ENCODE data around the gene NDST1.

The NDST1 gene

DNA sequence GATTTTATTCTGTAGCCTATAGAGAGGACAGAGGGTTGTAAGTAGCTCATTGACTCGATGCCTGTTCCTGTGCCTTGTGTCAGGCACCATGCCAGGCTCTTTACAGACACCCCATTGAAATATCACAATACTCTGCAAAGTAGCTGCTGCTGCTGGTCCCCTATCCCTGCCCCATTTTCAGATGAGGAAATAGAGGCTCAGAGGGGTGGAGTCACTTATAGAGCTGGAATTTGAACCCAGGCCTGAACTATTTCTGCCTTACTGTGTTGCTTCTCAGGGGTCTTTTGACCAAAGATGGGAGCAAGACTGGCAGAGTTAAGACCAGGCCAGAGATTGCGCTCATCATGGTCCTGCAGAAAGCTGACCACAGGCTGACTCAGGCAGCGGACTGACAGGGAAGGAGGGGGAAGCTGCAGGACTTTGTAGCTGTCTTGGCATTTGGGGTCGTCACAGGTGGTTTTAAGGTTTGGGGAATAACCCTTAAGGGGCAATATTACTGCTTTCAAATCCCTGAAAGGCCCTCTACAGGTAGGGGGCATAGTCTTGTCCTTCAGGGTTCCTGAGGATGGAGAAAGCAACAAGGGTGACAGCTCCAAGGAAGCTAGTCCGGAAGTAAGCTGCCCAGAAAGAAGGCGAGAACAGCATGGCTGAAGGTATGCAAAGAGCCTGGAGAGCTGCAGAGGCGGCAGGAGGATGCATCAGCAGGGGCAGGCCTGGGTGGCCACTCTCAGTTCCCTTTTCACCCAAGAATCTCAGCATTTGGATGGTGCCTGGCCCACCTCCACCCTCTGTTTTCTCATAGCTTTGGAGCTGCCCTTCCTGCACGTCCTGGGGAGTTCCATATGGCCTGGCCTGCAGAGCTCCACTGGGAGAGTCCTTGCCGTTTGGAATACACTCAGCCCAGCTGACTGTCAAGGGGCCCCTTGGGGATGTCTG, 18.3 kb upstream of the NDST1 start:
- no peak for DNase-seq

DNA sequence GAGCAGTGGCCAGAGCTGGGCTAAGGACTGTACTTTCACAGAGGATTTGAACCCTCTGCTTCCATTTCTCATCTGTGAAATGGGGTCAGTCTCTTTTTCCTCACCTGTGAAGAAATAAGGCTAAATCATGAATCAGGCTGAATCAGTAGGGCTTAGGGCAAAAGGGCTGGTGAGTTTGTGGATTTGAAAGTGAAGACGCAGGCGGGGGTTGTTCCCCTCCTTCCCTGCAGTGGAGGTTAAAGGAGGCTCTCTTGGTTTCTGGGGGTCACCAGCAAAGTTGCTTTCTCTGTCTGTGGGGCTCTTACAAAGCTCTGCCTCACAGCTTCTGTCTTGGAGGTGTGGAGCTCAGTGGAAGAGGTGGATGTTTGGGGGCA, 17.6 kb upstream of the NDST1 start:
- DNase-seq = no peak

DNA sequence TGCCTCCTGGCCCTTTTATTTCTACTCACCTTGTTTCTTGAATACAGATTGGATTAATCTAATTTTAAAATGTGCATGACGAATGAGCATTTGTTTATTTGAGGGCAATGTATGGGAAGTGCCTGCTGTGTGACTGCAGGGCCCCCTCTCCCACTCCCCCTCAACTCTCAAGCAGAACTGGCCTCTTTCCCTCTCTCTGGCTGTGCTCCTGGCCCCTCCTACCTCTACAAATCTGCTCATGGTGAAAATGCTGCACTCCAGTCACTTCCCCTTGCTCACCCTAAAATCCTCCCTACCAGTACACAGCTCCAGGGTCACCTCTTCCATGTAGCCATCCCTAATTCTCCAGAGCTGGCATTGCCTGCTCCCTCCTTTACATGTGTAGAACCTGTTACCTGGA, 17.2 kb upstream of the NDST1 start:
- DNase-seq = no peak

DNA sequence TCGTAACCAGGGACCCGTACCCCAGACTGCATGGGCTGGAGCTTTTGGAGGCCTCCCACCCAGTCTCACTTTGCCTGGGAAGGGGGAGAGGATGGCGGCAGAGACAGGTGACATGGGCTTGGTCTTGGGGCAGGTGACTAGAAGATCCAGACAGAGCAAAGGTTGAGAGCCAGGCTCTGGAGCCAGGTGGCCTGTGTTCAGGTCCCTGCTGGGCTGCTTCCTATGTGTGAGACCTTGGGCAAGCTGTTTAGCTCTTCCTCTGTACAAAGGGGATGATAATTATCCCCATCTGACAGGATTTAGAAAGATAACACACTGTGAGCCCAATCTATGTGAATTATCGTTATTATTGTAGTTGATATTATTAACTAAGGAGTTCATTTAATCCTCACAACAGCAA, 16.1 kb upstream of the NDST1 start:
- DNase-seq = no peak

DNA sequence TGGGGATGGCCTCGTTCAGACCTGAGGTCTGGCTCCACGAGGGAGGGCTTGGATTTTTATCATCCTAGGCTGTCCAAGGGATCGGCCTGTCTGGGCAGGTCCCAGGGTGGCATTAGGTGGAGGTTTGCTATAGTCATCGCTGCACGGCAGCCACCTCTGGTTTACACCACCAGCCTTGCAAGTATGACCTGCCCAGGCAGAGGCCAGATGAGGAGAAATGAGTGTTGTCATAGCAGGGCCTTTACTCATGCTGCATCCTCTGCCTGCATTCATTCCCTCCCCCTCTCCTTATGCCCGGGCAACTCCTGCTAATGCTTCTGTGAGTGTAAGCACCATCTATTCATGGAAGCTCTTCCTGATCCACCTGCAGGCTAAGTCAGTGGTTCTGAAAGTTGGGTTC, 15.3 kb upstream of the NDST1 start:
- DNase-seq = no peak

DNA sequence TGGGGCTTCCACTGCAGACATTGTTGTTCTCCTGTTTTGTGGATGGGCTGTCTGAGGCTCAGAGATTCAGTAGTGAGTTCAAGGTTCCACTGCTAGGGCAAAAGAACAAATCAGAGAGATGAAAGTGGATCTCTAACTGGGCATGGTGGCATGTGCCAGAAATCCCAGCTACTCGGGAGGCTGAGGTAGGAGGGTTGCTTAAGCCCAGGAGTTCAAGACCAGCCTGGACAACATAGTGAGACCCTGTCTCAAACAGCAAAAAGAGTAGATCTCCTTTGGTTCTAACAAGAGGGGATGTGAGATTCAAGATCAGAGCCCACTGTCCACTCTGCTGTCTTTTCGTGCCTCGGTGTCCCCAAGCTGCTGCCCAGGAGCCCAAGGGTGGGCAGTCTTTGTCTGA, 11.8 kb upstream of the NDST1 start:
- DNase-seq = no peak

DNA sequence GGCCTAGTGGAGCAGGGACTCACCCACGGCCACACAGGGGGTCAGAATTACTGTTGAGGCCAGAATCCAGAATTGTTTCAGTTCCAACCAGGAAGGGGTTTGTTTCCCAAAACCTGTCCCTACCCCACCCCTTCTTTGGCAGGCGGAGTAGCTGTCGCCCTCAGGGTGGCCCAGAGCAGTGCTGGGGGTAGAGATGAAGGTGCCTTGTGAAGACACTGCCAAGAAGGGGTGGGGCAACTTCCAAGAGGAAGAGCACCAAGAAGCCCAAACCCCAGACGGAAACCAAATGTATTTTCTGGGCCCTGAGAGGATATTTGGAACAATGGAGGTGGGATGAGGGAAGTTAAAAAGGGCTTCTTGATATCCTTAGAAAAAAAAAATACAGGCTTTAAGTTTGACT, 11.4 kb upstream of the NDST1 start:
- no peak for DNase-seq

DNA sequence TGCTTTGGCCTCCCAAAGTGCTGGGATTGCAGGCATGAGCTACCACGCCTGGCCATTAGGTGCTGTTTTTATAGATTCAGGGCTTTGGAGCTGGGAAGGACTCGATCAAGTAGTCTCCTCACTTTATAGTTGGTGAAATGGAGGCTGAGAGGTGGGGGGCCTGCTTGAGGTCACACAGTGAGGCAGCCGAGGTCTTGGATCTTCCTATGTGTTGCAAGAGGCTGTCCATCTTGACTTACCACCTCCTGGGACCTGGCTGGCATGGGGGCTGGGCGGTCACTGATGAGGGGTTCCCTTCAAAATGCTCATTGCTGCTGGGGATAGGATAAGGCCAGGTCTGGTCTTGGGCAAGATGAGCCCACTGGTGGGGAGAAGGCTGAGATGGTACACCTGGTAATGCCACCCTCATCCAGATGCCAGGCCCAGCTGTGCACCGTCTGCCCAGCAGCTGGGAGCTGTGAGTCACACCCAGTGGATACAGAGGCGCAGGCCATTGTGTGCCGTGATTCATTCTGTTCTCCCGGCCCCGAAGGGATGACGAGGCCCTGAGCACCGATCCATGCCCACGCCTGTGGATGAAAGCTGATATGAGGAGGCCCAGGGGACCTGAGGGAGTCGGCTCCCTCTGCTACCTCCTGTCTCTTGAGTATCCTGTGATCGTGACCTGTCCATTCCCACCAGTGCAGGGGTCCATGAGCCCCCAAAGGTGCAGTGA, 10.5 kb upstream of the NDST1 start:
- no peak for DNase-seq

DNA sequence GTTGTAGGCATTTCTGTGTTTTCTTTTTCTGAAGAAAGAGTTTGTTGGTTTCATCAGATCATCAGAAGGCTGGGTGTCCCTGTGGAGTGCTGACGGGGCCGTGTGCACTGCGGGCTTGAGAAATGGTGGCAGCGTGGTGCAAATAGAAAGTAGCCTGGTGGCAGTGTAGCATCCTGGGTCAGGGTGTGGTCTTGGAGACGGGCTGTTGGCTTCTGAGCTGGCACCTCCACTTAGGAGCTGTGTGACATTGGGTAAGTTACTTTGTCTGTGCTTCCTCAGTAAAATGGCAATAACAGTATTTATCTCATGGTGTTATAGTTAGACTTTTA, 10.0 kb upstream of the NDST1 start:
- DNase-seq = no peak

DNA sequence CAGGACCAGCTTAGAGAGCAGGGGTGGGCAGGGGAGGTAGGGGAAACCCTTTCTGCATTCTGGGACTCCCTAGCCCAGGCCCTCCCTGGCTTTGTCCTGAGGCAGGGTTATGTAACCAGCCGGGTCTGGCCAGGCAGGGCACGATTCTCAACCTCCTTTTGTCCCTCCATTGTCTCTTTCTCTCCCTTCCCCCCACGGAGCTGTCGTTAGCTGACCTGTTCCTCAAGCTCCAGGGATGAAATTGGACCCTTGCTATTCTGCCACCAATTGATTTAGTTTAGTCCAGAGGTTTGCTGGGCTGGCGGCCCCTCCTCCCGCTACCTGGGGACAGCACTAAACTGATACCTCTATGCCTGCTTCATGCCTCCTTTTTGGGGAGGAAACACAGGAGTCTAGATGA, 9.4 kb upstream of the NDST1 start:
- DNase-seq = no peak

DNA sequence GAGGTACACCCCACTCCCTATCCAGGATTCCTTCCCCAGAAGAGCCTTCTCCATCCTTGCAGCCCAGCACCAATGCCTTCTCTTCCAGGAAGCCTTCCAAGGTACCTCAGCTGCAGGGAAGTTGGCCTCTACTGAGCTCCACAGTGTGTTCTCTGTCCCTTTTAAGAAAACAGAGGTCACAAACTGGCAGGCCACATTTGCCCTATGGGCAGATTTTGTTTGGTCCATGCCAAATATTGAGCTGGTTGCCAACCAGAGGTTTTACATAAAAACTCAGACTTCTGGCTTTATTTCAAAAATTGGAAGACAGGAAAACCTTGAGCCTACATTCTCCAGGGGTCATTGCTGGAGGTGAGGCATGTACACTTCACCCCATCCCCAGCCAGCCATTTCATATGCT, 9.0 kb upstream of the NDST1 start:
- DNase-seq = no peak

DNA sequence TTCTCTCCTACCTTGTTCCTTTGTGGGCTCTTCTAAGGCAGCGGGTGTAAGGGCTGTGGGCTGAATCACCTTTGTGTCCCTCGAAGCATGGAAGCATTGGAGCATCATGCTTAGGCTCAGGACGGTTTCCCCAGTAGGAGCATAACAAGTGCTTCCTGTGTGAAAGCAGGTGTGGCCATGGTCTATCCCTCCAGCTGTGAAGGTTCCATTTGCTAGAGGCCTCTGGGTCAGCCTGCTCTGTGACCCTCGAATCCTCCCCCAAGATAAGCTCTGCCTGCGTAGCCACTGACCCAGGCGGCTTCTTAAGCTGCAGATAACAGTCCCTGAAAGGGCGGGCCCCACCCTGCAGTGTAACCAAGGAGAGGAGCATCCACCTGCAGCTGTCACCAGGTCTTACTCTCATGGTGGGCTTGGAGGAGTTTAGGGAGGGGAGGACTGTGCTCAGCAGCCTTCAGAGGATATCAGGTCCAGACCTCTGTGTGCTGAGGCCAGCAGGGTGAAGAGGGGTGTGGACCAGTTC, 8.4 kb upstream of the NDST1 start:
- DNase-seq = no peak

DNA sequence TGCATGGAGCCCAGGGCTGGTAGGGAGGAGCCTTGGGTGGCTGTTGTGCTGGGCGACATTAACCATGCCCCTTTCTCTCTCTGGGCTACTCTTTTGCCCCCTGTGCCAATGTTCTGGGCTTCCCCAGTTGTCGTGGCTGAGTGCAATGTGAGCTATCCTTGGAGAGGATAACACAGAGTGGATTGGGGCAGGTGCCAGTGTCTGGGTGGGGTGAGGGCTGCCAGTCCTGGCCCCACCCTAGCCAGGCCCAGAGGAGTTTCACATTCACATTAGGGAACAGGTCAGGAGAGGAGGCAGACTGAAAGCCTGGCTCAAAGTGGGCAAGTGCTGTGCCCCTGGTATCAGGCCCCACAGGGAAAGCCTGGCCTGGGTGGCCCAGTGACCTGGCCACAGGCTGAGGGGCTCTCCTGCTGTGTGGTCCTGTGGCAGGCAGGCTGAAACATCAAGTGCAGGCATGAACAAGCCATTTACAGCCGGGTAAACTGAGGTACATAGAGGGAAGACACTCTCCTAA, 7.5 kb upstream of the NDST1 start:
- no peak for DNase-seq

DNA sequence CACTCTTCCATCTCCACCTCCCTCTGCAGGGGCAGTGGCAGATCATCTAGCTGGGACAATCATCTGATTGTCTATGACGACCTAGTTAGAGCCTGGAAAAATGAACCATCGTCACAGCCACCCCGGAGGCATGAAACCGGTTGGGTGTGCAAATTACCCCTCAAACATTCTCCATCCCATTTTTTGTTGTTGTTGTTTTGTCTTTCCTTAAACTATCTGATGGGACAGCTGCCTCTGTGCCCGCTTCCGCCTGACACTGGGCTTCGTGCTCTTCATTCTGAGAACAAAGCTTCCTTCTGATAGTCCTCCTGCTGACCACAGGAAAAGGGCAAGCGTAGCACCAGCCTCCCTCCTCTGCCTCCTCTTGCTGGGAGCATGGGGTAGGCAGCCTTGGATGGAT, 7.0 kb upstream of the NDST1 start:
- DNase-seq = no peak

DNA sequence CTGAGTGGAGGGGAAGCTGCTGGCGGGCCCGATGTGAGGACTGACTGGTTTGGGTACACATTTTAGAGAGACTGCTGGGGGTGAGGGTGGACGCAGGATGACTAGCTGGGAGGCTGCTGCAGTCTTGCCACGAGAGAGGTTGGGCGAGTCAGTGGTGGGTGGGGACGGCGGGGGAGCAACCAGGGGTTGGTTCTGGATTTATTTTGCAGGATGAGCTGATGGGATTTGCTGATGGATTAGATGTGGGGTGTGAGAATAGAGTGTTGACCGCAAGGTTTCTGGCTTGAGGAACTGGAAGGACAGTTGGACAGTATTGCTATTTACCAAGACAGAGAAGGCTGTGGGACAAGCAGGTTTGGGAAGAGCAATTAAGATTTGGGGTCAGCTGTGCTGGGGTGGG, 5.8 kb upstream of the NDST1 start:
- no peak for DNase-seq

DNA sequence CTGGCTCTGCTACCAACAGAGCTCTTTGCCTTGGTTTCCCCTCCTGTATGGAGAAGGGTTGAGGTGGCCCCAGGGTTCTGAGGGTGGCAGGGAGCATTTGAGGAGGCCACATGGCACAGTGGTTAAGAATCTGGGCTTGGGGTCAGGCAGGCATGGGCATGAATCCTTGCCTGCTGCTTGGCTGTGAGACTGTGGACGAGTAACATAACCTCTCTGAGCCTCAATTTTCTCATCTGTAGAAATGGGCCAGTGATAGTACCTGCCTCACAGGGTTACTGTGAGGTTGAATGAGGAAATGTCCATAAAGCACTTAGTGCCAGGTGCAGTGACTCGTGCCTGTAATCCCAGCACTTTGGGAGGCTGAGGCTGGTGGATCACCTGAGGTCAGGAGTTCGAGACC, 5.1 kb upstream of the NDST1 start:
- no peak for DNase-seq

DNA sequence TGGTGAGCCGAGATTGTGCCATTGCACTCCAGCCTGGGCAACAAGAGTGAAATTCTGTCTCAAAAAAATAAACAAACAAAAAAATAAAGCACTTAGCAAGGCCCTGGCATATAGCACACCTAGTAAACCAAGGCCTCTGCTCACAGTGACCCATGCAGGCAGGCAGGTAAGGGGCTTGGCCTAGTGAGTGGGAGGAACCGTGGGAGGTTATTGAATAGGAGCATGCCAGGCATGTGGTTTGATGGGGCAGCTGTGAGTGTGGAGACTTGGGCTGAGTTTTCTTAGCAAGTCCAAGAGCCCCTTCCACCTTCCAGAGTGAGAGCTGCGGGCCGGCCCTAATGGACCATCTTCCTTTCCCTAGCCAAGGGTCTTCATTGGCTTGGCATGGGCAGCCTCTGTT, 4.5 kb upstream of the NDST1 start:
- no peak for DNase-seq

DNA sequence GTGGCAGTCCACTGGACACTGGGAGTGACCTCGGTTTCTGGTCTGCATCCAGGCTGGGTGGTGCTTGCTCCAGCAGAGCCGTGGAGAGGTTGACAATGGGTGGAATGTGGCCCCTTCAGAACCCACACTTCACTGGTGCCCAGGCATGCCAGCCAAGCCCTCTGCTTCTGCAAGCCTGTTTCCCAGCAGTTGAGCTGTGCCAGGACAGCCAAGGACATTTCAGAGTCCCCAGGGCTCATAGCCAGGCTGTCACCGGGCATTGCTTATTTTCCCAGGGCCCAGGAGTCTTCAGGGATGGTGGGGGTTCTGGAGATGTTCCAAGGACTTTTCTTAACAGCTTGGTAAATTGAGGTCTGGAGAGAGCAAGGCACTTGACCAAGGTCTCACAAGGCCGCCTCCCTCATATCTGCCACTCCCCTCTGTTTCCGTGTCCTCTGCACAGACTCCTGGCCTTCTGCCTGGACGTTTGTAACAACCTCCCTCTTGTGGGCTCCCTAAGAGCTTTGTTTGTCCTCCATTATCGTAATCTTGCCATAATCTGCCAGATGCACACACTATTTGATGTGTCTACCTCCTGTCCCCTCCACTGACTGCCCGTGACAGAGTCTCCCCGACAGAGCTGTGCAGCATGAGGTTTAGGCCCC, 3.8 kb upstream of the NDST1 start:
- peak; percentile 81 for DNase-seq

DNA sequence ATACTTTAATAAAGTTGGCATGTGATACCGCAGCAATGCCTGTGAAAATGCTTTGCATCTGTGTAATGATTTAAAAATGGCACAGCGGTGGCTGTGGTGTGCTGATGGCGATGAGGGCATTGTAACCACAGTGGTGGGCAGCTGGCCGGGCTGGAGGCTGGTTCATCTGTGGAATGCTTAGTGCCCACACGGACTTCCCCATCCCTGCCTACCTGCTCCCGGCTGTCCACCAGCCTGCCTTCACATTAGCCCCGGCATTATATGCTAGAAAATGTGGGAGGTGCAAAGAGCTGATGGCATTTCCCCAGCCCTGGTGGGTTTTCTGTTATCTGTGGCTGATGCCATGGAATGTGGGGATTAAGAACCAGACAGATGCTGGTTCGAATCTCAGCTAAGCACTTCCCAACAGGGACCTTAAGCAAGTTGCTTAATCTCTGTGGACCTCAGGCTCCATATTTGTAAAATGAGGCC, 2.9 kb upstream of the NDST1 start:
- no peak for DNase-seq

DNA sequence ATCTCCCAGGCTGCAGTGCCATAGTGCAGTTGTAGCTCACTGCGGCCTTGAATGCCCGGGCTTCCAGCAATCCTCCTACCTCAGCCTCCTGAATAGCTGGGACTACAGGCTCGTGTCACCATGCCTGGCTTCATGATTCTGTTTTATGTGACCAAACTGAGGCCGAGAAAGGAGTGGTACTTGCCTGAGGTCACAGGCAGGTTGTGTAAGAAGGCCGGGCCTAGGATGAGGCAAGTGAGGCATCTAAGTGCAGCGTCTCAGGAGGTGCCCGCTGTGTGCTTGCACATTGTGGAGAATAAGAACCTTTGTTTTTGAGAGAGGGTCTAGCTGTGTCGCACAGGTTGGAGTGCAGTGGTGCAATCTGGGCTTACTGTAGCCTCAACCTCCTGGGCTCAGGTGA, 2.1 kb upstream of the NDST1 start:
- no peak for DNase-seq

DNA sequence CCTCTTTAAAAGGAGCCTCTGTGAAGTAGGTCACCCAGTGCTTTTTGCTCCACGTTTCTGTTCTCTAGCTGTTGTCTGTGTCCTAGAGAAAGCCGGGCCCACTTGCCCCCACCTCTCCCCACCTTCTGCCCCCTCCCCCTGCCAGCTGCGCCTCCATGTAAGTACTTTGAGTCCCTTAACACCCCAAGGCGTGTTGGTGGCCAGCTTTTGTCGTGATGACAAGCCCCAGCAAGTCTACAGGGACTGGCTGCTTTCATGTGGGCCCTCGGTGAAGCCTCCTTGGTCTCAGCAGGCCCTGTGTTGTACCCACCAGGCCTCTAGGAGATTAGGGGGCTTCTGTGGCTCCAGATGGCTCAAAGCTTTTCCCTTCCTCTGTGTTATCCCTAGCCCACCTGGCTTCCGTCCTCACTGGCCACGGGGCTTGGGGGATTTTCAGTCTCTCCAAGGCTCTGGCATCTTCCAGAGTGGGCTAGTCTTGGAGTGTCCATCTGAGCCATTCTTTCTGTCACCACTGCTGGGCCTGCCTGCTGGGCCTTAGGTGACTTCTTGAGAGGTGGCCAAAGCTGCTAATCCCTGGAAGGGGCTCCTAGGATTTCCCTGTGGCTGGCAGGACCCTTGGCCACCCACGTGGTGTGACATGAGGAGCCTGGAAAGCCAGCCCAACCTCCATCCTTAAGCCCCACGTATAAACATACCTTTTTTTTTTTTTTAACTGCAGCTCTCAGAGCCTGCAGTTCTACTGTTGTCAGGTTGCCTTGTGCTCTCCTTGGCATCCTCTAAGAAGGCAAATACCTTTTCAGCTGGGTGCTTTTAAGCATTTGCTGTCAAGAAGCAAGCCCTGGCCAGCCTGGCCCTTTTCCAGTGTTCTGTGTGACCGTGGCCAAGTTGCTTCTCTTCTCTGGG, 1.1 kb upstream of the NDST1 start:
- DNase-seq = peak; percentile 88

DNA sequence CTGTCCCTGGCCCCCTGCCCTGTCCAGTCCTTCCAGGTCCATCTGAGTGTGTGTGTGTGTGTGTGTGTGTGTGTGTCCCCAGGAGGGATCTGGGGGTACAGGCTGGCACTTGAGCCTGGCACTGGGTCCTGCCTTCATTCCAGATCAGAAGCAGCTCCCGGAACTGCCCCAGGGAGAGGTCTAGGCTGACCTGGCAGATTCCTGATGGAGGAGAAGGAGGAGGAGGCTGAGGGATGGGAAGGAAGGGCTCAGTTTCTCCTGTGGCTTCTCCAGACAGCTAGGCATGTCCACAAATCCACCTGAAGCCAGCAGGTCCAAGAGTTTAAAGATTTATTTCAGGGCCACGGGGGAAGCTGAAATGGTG, 328 bp downstream of the NDST1 start:
- no peak for DNase-seq

DNA sequence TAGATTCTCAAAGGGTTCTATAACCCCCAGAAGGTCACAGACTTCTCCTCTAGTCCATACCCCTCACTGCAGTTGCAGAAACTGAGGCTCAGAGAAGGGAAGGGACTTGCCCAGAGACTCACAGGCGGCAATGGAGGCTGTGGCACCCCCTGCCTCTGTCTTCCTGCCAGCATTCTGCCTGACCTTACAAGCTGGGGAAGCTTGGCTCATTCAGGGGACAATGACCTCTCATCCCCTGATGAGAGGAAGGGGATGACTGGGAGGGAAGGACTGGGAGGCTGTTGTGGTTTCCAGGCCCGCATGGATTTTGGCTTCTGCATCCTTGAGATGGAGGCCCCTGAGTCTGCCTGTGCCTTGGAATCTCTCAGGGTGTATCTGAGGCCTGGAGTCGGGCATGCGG, 897 bp downstream of the NDST1 start:
- no peak for DNase-seq

Measured in NCI-H524 treated with DMSO at 0.1 percent for 48 hours (cell line).